Hematopoietic multipotent progenitor cell (in vitro differentiated cells): ENCODE measurements around the gene DUSP23. TPM values are rescaled to one million over a fixed set of nuclear protein-coding genes. Genes with fewer than 3 reads are reported as not detected.

Source experiments
- DNase-seq, 3 donors: peaks; one replicate each; pipeline ENCODE4 v3.0.0-alpha.2; 2011 to 2015; ENCODE audit warnings: low read depth in 2 of 3, low spot score in 2 of 3
- total RNA-seq: library from RNA; depleted of rRNA; stranded (reverse); fragments of >200 nt; gene quantifications from one replicate; pipeline ENCODE4 v1.2.3, GENCODE V29; 2012

The DUSP23 gene
- total RNA-seq, 1 donor, result 54.1 TPM

DNA sequence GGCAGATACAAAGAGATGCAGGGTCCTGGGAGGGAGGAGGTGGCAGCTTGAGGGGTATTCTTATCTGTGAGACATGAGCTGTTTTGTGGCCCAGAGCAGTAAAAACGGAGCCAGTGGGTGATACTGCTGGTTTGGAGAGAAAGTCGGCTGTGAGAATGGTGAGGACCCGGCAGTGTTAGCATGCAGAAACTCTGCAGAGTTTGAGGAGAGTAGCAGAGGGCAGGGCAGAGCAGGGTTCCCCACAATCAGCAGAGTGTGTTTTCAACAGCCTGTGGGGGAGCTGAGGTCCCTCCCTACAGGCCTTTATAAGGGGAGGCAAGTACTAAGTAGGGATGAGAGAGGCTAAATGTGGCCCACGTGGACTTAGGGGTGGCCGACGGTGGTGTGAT is 46.3 kb downstream of the DUSP23 start:
- DNase-seq, result no peak

DNA sequence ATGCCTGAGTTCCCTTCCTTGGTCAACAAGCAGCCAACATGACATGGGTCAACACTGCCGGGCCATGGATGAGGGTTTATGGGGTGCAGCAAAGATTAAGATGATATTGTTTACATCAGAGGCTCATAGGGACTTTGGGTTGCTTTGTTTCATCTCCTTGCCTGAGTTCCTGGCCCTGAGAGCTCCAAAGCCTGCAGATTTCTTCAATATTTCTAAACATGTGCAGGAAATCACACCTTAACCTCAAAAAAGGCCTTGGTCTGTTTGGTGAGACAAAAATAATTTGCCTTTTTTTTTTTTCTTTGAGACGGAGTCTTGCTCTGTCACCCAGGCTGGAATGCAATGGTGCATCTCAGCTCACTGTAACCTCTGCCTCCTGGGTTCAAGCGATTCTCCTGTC is 46.8 kb downstream of the DUSP23 start:
- DNase-seq, result no peak

DNA sequence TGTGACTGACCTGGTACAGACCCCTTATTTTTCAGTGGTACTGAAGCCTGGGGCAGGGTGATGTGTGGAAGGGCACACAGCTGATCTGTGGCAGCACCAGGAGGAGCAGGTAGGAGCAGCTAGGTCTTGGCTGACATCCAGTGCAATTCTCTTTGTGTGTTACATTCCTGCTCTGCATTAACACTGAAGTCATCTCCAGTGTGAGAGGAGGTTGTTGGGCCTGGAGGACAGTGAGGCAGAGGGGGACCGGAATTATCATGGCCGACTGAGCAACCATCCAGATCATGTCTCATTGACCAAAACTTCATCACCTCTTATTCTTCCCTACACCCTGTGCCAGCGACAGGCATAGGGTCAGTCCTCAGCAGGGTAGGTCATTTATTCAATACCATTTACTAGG is 47.4 kb downstream of the DUSP23 start:
- no peak for DNase-seq

DNA sequence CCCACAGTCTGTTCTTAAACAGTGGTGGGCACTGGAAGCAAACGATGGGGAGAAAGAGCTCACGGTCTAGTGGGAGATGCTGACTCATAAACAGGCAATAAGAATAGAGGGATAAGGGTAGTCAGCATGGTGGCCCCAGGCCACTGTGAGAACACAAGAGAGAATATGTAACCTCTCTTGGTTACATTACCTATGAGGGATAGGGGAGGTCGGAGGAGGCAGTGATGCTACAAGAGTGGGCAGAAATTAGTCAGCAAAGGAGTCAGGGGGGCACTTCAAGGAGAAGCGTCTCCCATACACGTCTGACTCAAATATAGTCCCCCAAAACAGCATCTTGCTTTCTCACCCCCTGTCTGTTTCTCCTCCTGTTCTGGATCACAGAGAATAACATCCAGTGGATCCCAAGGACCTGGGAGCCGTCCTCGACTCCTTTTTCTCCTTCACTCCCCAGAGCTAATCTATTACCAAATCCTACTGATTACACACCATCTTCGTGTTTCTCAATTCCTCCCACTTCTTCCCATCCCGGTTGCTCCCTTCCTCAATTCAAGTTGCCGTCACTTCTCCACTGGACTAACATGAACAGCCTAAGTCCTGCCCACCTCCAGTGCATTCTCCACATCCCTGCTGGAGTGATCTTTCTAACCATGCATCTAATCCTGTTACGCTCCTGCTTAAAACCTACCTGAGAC is 48.0 kb downstream of the DUSP23 start:
- no peak for DNase-seq

DNA sequence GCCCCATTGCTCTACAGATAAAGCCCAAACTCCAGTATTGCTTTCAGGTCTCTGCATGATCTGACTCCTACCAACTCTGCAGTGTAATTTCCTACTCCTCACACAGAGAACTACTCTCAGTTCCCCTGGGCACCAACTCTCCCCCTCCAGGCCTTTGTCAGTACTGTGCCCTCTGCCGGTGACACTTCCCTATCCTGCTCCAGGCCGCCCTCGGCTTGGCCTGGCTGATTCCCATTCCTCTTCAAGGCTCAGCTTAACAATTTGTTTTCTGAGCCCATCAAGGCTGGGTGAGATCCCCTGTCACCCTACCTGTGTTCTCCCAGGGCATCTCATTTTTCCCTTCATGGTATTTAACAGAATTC is 48.5 kb downstream of the DUSP23 start:
- peak in 2 of 3 donors; percentile 56 to 73 for DNase-seq

DNA sequence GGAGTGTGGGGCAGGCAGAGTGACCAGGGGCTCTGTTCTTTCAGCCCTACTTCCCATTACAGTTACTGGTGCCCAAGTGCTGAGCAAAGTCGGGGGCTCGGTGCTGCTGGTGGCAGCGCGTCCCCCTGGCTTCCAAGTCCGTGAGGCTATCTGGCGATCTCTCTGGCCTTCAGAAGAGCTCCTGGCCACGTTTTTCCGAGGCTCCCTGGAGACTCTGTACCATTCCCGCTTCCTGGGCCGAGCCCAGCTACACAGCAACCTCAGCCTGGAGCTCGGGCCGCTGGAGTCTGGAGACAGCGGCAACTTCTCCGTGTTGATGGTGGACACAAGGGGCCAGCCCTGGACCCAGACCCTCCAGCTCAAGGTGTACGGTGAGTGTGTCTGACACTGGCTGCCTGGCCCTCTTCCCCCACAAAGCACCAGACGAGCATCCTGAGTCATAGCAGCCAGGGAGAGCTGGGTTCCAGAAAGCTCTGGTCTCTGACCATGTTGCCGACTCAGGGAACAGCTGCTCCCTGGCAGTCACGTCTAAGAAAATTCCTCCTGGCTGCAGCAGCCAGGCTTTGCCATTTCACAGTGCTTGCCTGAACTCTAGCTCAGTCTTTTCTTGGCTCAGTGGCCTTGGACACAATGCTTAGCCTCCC is 49.2 kb downstream of the DUSP23 start:
- DNase-seq, result no peak

DNA sequence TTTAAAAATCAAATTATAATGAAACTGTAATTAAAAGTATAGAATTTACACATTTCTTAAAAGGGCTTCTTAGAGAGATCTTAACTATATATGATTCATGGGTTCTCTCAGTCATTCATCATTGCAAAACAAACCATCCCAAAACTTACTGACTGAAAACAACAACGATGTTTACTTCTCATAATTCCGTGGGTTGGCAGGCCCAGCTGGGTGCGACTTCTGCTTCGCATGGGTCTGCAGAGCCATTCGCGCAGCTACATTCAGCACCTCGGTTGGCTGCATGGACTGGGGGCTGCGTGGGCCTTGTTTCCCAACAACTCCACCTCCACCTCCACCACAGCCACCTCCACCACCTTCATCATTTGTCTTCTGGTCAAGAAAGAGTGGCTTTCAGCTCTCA is 50.0 kb downstream of the DUSP23 start:
- no peak for DNase-seq

DNA sequence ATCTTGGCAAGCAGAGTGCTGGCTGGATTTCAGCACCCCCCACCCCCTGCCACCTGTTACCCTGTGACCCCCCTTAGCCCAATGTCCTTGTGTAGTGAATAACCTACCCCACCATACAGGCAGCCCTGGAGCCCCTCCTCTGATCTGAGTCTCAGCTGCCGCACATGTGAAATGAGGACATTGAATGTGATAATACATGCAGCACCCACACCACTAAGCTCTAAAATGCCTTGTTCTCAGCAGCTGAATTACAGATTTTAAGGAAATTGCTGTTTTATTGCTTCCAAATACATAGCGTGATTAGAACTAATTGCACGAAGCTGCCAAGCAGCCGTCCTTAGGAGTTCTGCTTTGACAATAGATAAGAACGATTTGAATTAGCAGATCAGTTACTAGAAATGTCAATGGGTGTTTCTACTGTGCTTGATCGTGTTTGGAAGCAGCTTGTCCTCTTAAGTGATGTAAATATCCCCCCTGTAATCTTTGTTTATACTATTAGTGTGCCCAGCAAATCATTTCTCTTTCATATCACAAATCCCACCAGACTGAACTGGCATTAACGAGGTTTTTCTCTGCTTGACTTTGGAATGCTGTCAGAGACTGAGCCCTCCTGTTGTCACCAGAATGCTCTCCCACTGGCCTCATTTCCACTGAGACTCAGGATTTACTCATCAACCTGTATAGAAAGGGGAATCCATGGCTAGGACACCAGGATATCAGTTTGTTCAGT is 50.8 kb downstream of the DUSP23 start:
- DNase-seq, result no peak

Other genes with a start within 250 kb of the DUSP23 start
- not detected for gene OR10J5, start 245.0 kb upstream of the DUSP23 start, total RNA-seq
- gene APCS, start 193.1 kb upstream of the DUSP23 start, total RNA-seq, result not detected
- not detected for gene CRP, start 66.4 kb upstream of the DUSP23 start, total RNA-seq
- under 0.01 TPM for gene FCRL6, start 21.4 kb downstream of the DUSP23 start, total RNA-seq
- gene SLAMF8, start 45.9 kb downstream of the DUSP23 start, total RNA-seq, result 0.27 TPM
- gene VSIG8, start 81.7 kb downstream of the DUSP23 start, total RNA-seq, result not detected
- 0.81 TPM for gene CFAP45, start 119.2 kb downstream of the DUSP23 start, total RNA-seq
- 935 TPM for gene TAGLN2, start 144.5 kb downstream of the DUSP23 start, total RNA-seq
- 0.54 TPM for gene IGSF9, start 164.7 kb downstream of the DUSP23 start, total RNA-seq
- under 0.01 TPM for gene SLAMF9, start 173.3 kb downstream of the DUSP23 start, total RNA-seq